IMR-90 (cell line): ENCODE measurements around the gene HS6ST2. TPM values are rescaled to one million over a fixed set of nuclear protein-coding genes. Genes with fewer than 3 reads are reported as not detected.

Experiments
- ATAC-seq: fragments of 200-7000 bp; cut with Tn5 transposase; 2 replicates; pipeline ENCODE4 v1.9.1; 2020; ENCODE audit warnings: low read depth, mild to moderate bottlenecking, moderate library complexity
- BruUV-seq: library from RNA; stranded (reverse); fragments of 400-500 nt; replicated peaks from 2 replicates; lab custom pipeline; 2021; lab: Mats Ljungman, UMichigan
- CTCF ChIA-PET: fragments of 300-600 bp; formaldehyde crosslinking; extraction: SDS; loops from one replicate; lab custom pipeline; 2021; ENCODE audit warnings: antibody characterized with exemption; lab: Yijun Ruan, JAX
- POLR2A ChIA-PET: fragments of 300-600 bp; sonication (Branson Sonifier 250); formaldehyde crosslinking; loops from one replicate; lab custom pipeline; 2022; ENCODE audit warnings: antibody characterized with exemption; ENCODE audit not compliant: unreplicated experiment; lab: Charles Lee
- DNase-seq: peaks from one replicate; pipeline ENCODE4 v3.0.0; 2013
- H2AFZ ChIP-seq: replicated peaks from 2 replicates; pipeline ENCODE3; 2013; ENCODE audit warnings: low read length, mild to moderate bottlenecking; ENCODE audit not compliant: poor library complexity
- H2AK5ac ChIP-seq: 2 replicates; pipeline ENCODE4 v1.6.1; 2013; ENCODE audit warnings: low read depth, low read length, inconsistent platforms
- H2AK9ac ChIP-seq: replicated peaks from 2 replicates; pipeline ENCODE3; 2013; ENCODE audit warnings: mild to moderate bottlenecking, low read depth, low read length, moderate library complexity; ENCODE audit not compliant: poor library complexity
- H2BK120ac ChIP-seq: 2 replicates; pipeline ENCODE4 v1.6.1; 2013; ENCODE audit warnings: low read depth, low read length, inconsistent platforms
- H2BK15ac ChIP-seq: 3 replicates; pipeline ENCODE4 v1.6.1; 2013; ENCODE audit warnings: low read depth, low read length, inconsistent platforms
- H2BK20ac ChIP-seq: 2 replicates; pipeline ENCODE4 v1.6.1; 2013; ENCODE audit warnings: low read depth, mild to moderate bottlenecking, inconsistent platforms, low read length, moderate library complexity
- H2BK5ac ChIP-seq: 2 replicates; pipeline ENCODE4 v1.6.1; 2013; ENCODE audit warnings: mild to moderate bottlenecking, low read depth, low read length, inconsistent platforms; ENCODE audit not compliant: poor library complexity, severe bottlenecking
- H3K14ac ChIP-seq: replicated peaks from 2 replicates; pipeline ENCODE4 v1.6.1; 2013; ENCODE audit warnings: low read depth, low read length, inconsistent platforms
- H3K18ac ChIP-seq: 2 replicates; pipeline ENCODE4 v1.6.1; 2013; ENCODE audit warnings: low read depth, low read length, control low read depth
- H3K23ac ChIP-seq: 2 replicates; pipeline ENCODE4 v1.6.1; 2013; ENCODE audit warnings: low read depth, low read length, inconsistent platforms
- H3K27ac ChIP-seq: 2 replicates; pipeline ENCODE4 v1.5.1; 2013; ENCODE audit warnings: mild to moderate bottlenecking, control low read depth, low read length; ENCODE audit not compliant: insufficient read depth
- H3K27me3 ChIP-seq: 2 replicates; pipeline ENCODE4 v1.6.1; 2013; ENCODE audit warnings: low read length; ENCODE audit not compliant: control insufficient read depth, insufficient read depth
- H3K36me3 ChIP-seq: 2 replicates; pipeline ENCODE4 v1.6.1; 2013; ENCODE audit warnings: low read length, mixed read lengths; ENCODE audit not compliant: control insufficient read depth, insufficient read depth
- H3K4ac ChIP-seq: 2 replicates; pipeline ENCODE4 v1.6.1; 2013; ENCODE audit warnings: low read depth, low read length, inconsistent platforms
- H3K4me1 ChIP-seq: 2 replicates; pipeline ENCODE4 v1.6.1; 2013; ENCODE audit warnings: low read length, mixed read lengths; ENCODE audit not compliant: control insufficient read depth, insufficient read depth
- H3K4me2 ChIP-seq: 2 replicates; pipeline ENCODE4 v1.6.1; 2013; ENCODE audit warnings: low read depth, mild to moderate bottlenecking, control low read depth, low read length, moderate library complexity
- H3K4me3 ChIP-seq: 2 replicates; pipeline ENCODE4 v1.5.1; 2013; ENCODE audit warnings: low read depth, mild to moderate bottlenecking, control low read depth, low read length, moderate library complexity; ENCODE audit not compliant: insufficient read depth
- H3K56ac ChIP-seq: 2 replicates; pipeline ENCODE4 v1.6.1; 2013; ENCODE audit warnings: low read length, inconsistent platforms; ENCODE audit not compliant: insufficient read depth; ENCODE audit errors: extremely low read depth
- H3K79me1 ChIP-seq, 2 experiments: 2 replicates each; pipeline ENCODE4 v1.6.1; 2013; ENCODE audit warnings: low read length in 2 of 2, inconsistent platforms in 1 of 2, low read depth in 1 of 2
- H3K9ac ChIP-seq: 2 replicates; pipeline ENCODE4 v1.6.1; 2013; ENCODE audit warnings: low read depth, low read length, control low read depth
- H3K9me1 ChIP-seq: 2 replicates; pipeline ENCODE4 v1.6.1; 2013; ENCODE audit warnings: low read length, inconsistent platforms; ENCODE audit not compliant: insufficient read depth
- H3K9me3 ChIP-seq: 2 replicates; pipeline ENCODE4 v1.6.1; 2013; ENCODE audit warnings: low read length; ENCODE audit not compliant: control insufficient read depth, insufficient read depth
- H4K20me1 ChIP-seq: 2 replicates; pipeline ENCODE4 v1.6.1; 2013; ENCODE audit warnings: low read length, inconsistent platforms; ENCODE audit not compliant: insufficient read depth
- H4K5ac ChIP-seq: 2 replicates; pipeline ENCODE4 v1.6.1; 2013; ENCODE audit warnings: mild to moderate bottlenecking, low read depth, low read length, control low read depth
- H4K8ac ChIP-seq, 2 experiments: 2 replicates each; pipeline ENCODE4 v1.6.1; 2013; ENCODE audit warnings: low read depth in 2 of 2, low read length in 2 of 2, control low read depth in 1 of 2, inconsistent platforms in 1 of 2
- H4K91ac ChIP-seq: 2 replicates; pipeline ENCODE4 v1.6.1; 2013; ENCODE audit warnings: low read depth, low read length, inconsistent platforms; ENCODE audit not compliant: insufficient read depth
- MAZ ChIP-seq: IDR thresholded peaks from 2 replicates; pipeline ENCODE4 v1.6.1; 2012; ENCODE audit warnings: low read depth, mild to moderate bottlenecking, low read length, improper control_type of control experiment, moderate library complexity, borderline replicate concordance
- MXI1 ChIP-seq: IDR thresholded peaks from 2 replicates; pipeline ENCODE4 v1.6.1; 2012; ENCODE audit warnings: low read depth, mild to moderate bottlenecking, low read length, moderate library complexity, borderline replicate concordance
- WGBS, 2 experiments: methylation state at CpG; one replicate each; pipeline versions ENCODE4 v1.1.5 to v1.1.7; 2013; ENCODE audit warnings: missing lambda C conversion rate in 2 of 2; ENCODE audit not compliant: insufficient read length in 1 of 2; ENCODE audit errors: extremely low coverage in 2 of 2; 5-methylcytosine and 5-hydroxymethylcytosine counted together
- dilution Hi-C: fragments of 300-500 bp; cut with HindIII; formaldehyde crosslinking; loops from one replicate; pipeline ENCODE4 v1.14.3; 2018; ENCODE audit warnings: low sequenced_read_pairs; ENCODE audit not compliant: unreplicated experiment
- in situ Hi-C: fragments of 300-500 bp; cut with MboI; formaldehyde crosslinking; loops from 3 replicates; pipeline ENCODE4 v1.14.3; 2019; ENCODE audit warnings: low sequenced_read_pairs, inconsistent platforms, mixed read lengths
- intact Hi-C: fragments of 100-400 bp; cut with micrococcal nuclease; formaldehyde crosslinking; loops from 2 replicates; pipeline ENCODE4 v1.10.0; 2022
- polyA plus RNA-seq, 3 experiments: library from polyadenylated mRNA; depleted of rRNA; stranded (reverse); fragments of >200 nt; gene quantifications; 2 replicates each; pipeline ENCODE4 v1.2.3, GENCODE V29; 2012; ENCODE audit warnings: low replicate concordance in 1 of 3
- total RNA-seq: library from RNA; depleted of rRNA; stranded (reverse); fragments of >200 nt; gene quantifications from 2 replicates; pipeline ENCODE4 v1.2.3, GENCODE V29; 2012
- TF ChIP-seq, protein P1 (sequence below): fragments of 150-350 bp; IDR thresholded peaks from 2 replicates; pipeline ENCODE4 v1.6.1; 2016; ENCODE audit warnings: low read depth, mild to moderate bottlenecking, low read length, moderate library complexity, borderline replicate concordance

The HS6ST2 gene
- total and polyA plus RNA-seq, 2 of the 4 experiments (the other 2 are of a cell fraction): not detected

DNA sequence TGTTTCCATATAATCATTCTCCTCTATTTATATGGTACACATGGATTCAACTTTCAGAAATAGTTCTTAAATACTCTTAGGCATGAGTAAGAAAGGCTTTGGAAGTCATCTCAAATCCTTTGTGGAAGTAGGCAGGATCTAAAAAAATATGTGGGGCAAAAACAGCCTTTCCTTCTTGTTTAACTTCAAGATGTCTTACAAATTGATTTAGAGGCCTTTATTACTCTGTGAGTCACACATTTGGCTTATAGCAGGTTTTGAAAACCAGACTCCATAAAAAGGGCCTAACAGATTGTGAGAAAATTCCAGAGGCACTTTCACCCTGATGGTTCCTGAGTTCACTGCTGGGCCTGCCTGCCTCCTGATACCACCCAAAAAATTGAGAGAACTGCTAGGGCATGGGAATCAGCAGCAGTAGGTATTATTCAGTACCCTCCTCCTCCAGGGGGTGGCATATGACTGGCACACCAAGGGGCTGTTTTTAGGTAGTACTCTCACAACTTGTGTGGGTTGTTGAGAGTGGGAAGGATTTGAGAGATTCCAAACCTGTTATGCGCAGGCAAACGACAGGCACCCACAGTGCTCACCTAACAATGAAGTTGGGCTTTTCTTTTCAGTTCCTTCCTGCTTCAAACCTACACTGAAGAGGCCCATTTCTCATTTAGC is 306.9 kb downstream of the HS6ST2 start:
- in situ Hi-C loops: no loop called here
- WGBS, 2 experiments: no CpG with 5 or more reads among the region's 2 CpGs
- Histone ChIP-seq H3K27me3 (peaks cover 4% of the 10 kb centered on the region), H3K4me1 (no peaks in the 10 kb centered on the region), H3K4me3 (no peak overlapping the region), H3K14ac (no peak overlapping the region), H2BK15ac (no peak overlapping the region), H2BK5ac (no peak overlapping the region), H4K91ac (no peak overlapping the region), H3K79me1 (no peaks in the 10 kb centered on the region), H3K9me1 (no peaks in the 10 kb centered on the region), H3K18ac (no peak overlapping the region), H4K20me1 (no peaks in the 10 kb centered on the region), H3K4me2 (no peak overlapping the region), H3K9me3 (no peaks in the 10 kb centered on the region), H4K8ac (no peak overlapping the region), H3K36me3 (no peaks in the 10 kb centered on the region), H2AK5ac (no peak overlapping the region), H2AFZ (no peak overlapping the region), H3K56ac (no peak overlapping the region), H2AK9ac (no peak overlapping the region), H4K5ac (no peak overlapping the region), H3K9ac (no peak overlapping the region), H3K23ac (no peak overlapping the region), H3K27ac (no peak overlapping the region), H3K4ac (no peak overlapping the region), H2BK20ac (no peak overlapping the region), H2BK120ac (no peak overlapping the region)
- ChIA-PET CTCF (no interaction called here), POLR2A (no interaction called here)
- intact Hi-C loops: no loop called here
- dilution Hi-C loops: no loop called here
- BruUV-seq: no TSS peak
- DNase-seq: peak; percentile 2
- ATAC-seq: no peak
- TF ChIP-seq MAZ: no peak
- TF ChIP-seq, protein P1, sequence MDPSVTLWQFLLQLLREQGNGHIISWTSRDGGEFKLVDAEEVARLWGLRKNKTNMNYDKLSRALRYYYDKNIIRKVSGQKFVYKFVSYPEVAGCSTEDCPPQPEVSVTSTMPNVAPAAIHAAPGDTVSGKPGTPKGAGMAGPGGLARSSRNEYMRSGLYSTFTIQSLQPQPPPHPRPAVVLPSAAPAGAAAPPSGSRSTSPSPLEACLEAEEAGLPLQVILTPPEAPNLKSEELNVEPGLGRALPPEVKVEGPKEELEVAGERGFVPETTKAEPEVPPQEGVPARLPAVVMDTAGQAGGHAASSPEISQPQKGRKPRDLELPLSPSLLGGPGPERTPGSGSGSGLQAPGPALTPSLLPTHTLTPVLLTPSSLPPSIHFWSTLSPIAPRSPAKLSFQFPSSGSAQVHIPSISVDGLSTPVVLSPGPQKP: no peak
- no peak for TF ChIP-seq MXI1
